Ovary (tissue), 3 donors: ENCODE measurements around the gene FIZ1.

Experiments used
- EP300 ChIP-seq: sonication (generic); formaldehyde crosslinking; IDR thresholded peaks from one replicate; pipeline ENCODE4 v1.6.1; 2017; ENCODE audit warnings: antibody characterized with exemption
- TF ChIP-seq, protein P1 (sequence below), 3 donors: fragments of 450-650 bp in 2 of 3; fragments of 200-600 bp in 1 of 3; IDR thresholded peaks; one replicate each; pipeline versions ENCODE4 v1.5.1 to v1.8.0; 2016 to 2022; ENCODE audit warnings: antibody characterized with exemption in 3 of 3, mild to moderate bottlenecking in 1 of 3
- donor health status: DM: no; HTN: no; CAD: no.

DNA sequence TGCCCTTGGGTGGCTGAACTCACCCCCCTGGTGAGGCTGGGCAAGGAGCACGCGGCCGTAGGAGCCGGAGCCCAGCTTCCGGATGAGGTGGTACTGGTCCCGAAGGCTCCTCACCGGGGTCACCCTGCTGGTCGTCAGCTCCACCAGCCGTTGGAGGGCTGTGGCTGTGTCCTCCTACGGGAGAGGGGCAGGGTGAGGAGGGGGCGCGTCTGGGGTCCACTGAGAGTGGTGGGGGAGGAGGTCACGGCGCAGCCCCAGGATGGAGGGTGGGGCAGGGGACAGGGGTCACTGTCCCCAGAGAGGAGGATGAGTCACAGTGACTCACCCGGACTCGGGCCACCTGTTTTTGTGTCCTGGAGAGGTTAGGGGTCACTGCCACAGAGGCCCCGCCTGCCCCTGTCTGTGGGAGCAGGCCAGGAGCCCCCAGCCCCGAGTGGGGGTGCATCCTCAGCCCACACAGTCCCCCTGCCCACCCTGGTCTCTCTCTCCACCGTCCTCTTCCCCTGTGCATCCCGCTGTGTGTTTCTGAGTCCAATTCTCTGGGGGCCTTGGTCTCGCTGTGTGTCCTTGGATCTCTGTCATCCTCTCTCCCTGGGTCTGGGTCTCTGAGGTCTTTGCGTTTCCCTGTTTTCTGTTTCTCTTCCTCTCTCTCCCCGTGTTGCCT is 54.4 kb downstream of the FIZ1 start:
- TF ChIP-seq, protein P1, sequence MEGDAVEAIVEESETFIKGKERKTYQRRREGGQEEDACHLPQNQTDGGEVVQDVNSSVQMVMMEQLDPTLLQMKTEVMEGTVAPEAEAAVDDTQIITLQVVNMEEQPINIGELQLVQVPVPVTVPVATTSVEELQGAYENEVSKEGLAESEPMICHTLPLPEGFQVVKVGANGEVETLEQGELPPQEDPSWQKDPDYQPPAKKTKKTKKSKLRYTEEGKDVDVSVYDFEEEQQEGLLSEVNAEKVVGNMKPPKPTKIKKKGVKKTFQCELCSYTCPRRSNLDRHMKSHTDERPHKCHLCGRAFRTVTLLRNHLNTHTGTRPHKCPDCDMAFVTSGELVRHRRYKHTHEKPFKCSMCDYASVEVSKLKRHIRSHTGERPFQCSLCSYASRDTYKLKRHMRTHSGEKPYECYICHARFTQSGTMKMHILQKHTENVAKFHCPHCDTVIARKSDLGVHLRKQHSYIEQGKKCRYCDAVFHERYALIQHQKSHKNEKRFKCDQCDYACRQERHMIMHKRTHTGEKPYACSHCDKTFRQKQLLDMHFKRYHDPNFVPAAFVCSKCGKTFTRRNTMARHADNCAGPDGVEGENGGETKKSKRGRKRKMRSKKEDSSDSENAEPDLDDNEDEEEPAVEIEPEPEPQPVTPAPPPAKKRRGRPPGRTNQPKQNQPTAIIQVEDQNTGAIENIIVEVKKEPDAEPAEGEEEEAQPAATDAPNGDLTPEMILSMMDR (IDR thresholded peaks at IDR 0.05): no peak
- TF ChIP-seq EP300: no peak
